NCI-H2196 (cell line): ENCODE measurements around the gene GHITM.
"Not testable (repeated sequence)": the region's sequence is repeated elsewhere in the genome, so short reads cannot be mapped to it uniquely, and the experiment has no call there.

Source experiments
- DNase-seq: peaks from one replicate; lab custom pipeline; 2025; ENCODE audit not compliant: unreplicated experiment; lab: John Stamatoyannopoulos, UW

The GHITM gene

GRCh38 chr10:84139126-84140035 lies at the start of gene GHITM:
GHITM (plus strand) TSS chr10:84139509; CDS start chr10:84141501, 1,992 bp downstream.
- peak; percentile 91 for DNase-seq

GRCh38 chr10:84095811-84096497 lies 43.4 kb upstream of the GHITM start:
- no peak for DNase-seq

- no peak for DNase-seq
These were observed 41.4 kb upstream of the GHITM start for GRCh38 chr10:84097787-84098353.

- no peak for DNase-seq
These were observed 40.6 kb upstream of the GHITM start for GRCh38 chr10:84098667-84099066.

GRCh38 chr10:84101042-84101441 lies 38.3 kb upstream of the GHITM start:
- no peak for DNase-seq

- DNase-seq, result no peak
These were observed 30.5 kb upstream of the GHITM start for GRCh38 chr10:84108797-84109196.

- DNase-seq, result not testable (repeated sequence)
These were observed 29.5 kb upstream of the GHITM start for GRCh38 chr10:84109772-84110171.

- DNase-seq, result not testable (repeated sequence)
These were observed 25.8 kb upstream of the GHITM start for GRCh38 chr10:84113468-84113867.

GRCh38 chr10:84114088-84114667 lies 25.1 kb upstream of the GHITM start:
- no peak for DNase-seq

GRCh38 chr10:84117204-84117603 lies 22.1 kb upstream of the GHITM start:
- DNase-seq, result not testable (repeated sequence)

GRCh38 chr10:84117686-84118394 lies 21.5 kb upstream of the GHITM start:
- no peak for DNase-seq

GRCh38 chr10:84118395-84119006 lies 20.8 kb upstream of the GHITM start:
- DNase-seq, result no peak

GRCh38 chr10:84123362-84123761 lies 15.9 kb upstream of the GHITM start:
- no peak for DNase-seq

- DNase-seq, result not testable (repeated sequence)
These were observed 13.2 kb upstream of the GHITM start for GRCh38 chr10:84125910-84126784.

- no peak for DNase-seq
These were observed 12.5 kb upstream of the GHITM start for GRCh38 chr10:84126785-84127167.

GRCh38 chr10:84135836-84136235 lies 3.5 kb upstream of the GHITM start:
- no peak for DNase-seq

- no peak for DNase-seq
These were observed 1.5 kb upstream of the GHITM start for GRCh38 chr10:84137811-84138210.

GRCh38 chr10:84138478-84139125 lies 707 bp upstream of the GHITM start:
- DNase-seq, result peak; percentile 19

- DNase-seq, result no peak
These were observed 699 bp downstream of the GHITM start for GRCh38 chr10:84140036-84140379.
